ENCODE measurements around the gene SAFB. TPM values are rescaled to one million over a fixed set of nuclear protein-coding genes. Genes with fewer than 3 reads are reported as not detected.

SAFB gene
- total RNA-seq, 1 experiment from 2014 or later = 83.0 TPM

- Histone ChIP-seq H3K36me3 (ENCODE audit: control insufficient read depth, insufficient read depth, low read length) (peaks cover 6% of the 10 kb centered on the region), H3K9me3 (ENCODE audit: control insufficient read depth, insufficient read depth, low read depth, low read length) (no peaks in the 10 kb centered on the region), H3K4me1 (ENCODE audit: control insufficient read depth, insufficient read depth, low read length) (no peaks in the 10 kb centered on the region), H3K27me3 (ENCODE audit: control insufficient read depth, insufficient read depth, low read length) (no peaks in the 10 kb centered on the region), H3K4me3 (ENCODE audit: low read depth in 2 of 2, low read length in 2 of 2) (no peak overlapping the region), H3K27ac (ENCODE audit: low read length) (no peak overlapping the region)
- in situ Hi-C loops (cut with HindIII; ENCODE audit: low pct_unique_long_range_greater_than_20kb, low sequenced_read_pairs) = no loop called here
- intact Hi-C loops (cut with micrococcal nuclease; ENCODE audit: unreplicated experiment) = no loop called here
- POLR2A ChIA-PET = interaction anchor here (0.7 kb wide), 1 partner anchor 9 kb away, joined by 4 read pairs; no protein-coding TSS in a partner anchor
- DNase-seq (ENCODE audit: low read depth, low spot score) (no peak), ATAC-seq (no peak)
- TSS peak; percentile 89 for BruUV-seq (replicated peaks)
- no peak for TF ChIP-seq SIN3A (IDR thresholded peaks at IDR 0.05; ENCODE audit: borderline replicate concordance, insufficient read depth, low read depth, low read length)
- TF ChIP-seq TCF7L2 (IDR thresholded peaks at IDR 0.05; ENCODE audit: low read depth, low read length) = no peak
- TF ChIP-seq, protein P1, sequence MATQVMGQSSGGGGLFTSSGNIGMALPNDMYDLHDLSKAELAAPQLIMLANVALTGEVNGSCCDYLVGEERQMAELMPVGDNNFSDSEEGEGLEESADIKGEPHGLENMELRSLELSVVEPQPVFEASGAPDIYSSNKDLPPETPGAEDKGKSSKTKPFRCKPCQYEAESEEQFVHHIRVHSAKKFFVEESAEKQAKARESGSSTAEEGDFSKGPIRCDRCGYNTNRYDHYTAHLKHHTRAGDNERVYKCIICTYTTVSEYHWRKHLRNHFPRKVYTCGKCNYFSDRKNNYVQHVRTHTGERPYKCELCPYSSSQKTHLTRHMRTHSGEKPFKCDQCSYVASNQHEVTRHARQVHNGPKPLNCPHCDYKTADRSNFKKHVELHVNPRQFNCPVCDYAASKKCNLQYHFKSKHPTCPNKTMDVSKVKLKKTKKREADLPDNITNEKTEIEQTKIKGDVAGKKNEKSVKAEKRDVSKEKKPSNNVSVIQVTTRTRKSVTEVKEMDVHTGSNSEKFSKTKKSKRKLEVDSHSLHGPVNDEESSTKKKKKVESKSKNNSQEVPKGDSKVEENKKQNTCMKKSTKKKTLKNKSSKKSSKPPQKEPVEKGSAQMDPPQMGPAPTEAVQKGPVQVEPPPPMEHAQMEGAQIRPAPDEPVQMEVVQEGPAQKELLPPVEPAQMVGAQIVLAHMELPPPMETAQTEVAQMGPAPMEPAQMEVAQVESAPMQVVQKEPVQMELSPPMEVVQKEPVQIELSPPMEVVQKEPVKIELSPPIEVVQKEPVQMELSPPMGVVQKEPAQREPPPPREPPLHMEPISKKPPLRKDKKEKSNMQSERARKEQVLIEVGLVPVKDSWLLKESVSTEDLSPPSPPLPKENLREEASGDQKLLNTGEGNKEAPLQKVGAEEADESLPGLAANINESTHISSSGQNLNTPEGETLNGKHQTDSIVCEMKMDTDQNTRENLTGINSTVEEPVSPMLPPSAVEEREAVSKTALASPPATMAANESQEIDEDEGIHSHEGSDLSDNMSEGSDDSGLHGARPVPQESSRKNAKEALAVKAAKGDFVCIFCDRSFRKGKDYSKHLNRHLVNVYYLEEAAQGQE (IDR thresholded peaks at IDR 0.05; ENCODE audit: insufficient read depth in 1 of 2, low read depth in 2 of 2, low read length in 1 of 2) = no peak
- no peak for TF ChIP-seq POLR2AphosphoS5 (IDR thresholded peaks at IDR 0.05; ENCODE audit: low read depth, low read length)
- CTCF ChIA-PET = no interaction called here
Measured at GRCh38 chr19:5587071-5587455, 35.8 kb upstream of the SAFB start.

DNA sequence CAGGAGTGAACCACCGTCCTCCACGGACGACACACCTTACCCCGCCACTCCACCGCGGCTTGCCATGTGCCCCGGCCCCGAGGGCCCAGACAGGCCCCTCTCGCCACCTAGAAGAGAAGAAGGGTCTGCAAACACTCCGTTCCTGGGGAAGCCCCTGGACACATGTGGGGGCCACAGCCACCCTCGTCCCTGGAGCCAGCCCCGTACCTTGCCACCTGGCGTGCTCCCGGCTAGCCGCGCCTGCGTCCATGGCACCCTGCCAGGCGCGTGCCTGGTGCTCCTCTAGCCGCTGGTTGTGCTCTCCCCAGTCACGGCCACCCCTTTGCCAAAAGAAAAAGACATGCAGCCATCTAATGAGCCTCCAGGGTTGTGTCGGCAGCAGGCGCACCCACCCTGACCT is 35.2 kb upstream of the SAFB start:
- no peaks in the 10 kb centered on the region for H3K9me3 ChIP-seq (ENCODE audit: control insufficient read depth, insufficient read depth, low read depth, low read length)
- no TSS peak for BruUV-seq (replicated peaks)
- ChIA-PET CTCF (no interaction called here), POLR2A (no interaction called here)
- H3K36me3 ChIP-seq (ENCODE audit: control insufficient read depth, insufficient read depth, low read length) = peaks cover 9% of the 10 kb centered on the region
- TF ChIP-seq, protein P1 (IDR thresholded peaks at IDR 0.05; ENCODE audit: insufficient read depth in 1 of 2, low read depth in 2 of 2, low read length in 1 of 2) = no peak
- TF ChIP-seq SIN3A (IDR thresholded peaks at IDR 0.05; ENCODE audit: borderline replicate concordance, insufficient read depth, low read depth, low read length) (no peak), CTCF (IDR thresholded peaks at IDR 0.05) (no peak), POLR2AphosphoS5 (IDR thresholded peaks at IDR 0.05; ENCODE audit: low read depth, low read length) (no peak), TCF7L2 (IDR thresholded peaks at IDR 0.05; ENCODE audit: low read depth, low read length) (no peak)
- H3K4me1 ChIP-seq (ENCODE audit: control insufficient read depth, insufficient read depth, low read length) = no peaks in the 10 kb centered on the region
- no peak overlapping the region for H3K4me3 ChIP-seq (ENCODE audit: low read depth in 2 of 2, low read length in 2 of 2)
- in situ Hi-C loops (cut with HindIII; ENCODE audit: low pct_unique_long_range_greater_than_20kb, low sequenced_read_pairs) (no loop called here), intact Hi-C loops (cut with micrococcal nuclease; ENCODE audit: unreplicated experiment) (no loop called here)
- no peak for DNase-seq (ENCODE audit: low read depth, low spot score)
- no peak overlapping the region for H3K27ac ChIP-seq (ENCODE audit: low read length)
- no peak for ATAC-seq
- no peaks in the 10 kb centered on the region for H3K27me3 ChIP-seq (ENCODE audit: control insufficient read depth, insufficient read depth, low read length)

Data from Panc1 (cell line).